Measurements from ENCODE around the gene EMC10. TPM values are rescaled to one million over a fixed set of nuclear protein-coding genes. Genes with fewer than 3 reads are reported as not detected.

EMC10 gene
- total and polyA plus RNA-seq, 8 donors: 72.3 to 157 (median 90.8) TPM

GRCh38 chr19:50535672-50536187 lies 59.4 kb downstream of the EMC10 start:
- H3K9me3 ChIP-seq: peaks cover 0 to 15% of the 10 kb centered on the region in 2 donors
- intact Hi-C loops (cut with DNase I): no loop called here
- H3K4me1 ChIP-seq: no peaks in the 10 kb centered on the region
- H3K36me3 ChIP-seq: no peaks in the 10 kb centered on the region
- no peak overlapping the region for H3K27ac ChIP-seq
- ATAC-seq (no peak), DNase-seq (no peak)
- no peak overlapping the region for H3K4me3 ChIP-seq
- no peak for TF ChIP-seq CTCF (IDR thresholded peaks at IDR 0.05)
- H3K27me3 ChIP-seq: peaks cover 0 to 39% of the 10 kb centered on the region in 2 donors

DNA sequence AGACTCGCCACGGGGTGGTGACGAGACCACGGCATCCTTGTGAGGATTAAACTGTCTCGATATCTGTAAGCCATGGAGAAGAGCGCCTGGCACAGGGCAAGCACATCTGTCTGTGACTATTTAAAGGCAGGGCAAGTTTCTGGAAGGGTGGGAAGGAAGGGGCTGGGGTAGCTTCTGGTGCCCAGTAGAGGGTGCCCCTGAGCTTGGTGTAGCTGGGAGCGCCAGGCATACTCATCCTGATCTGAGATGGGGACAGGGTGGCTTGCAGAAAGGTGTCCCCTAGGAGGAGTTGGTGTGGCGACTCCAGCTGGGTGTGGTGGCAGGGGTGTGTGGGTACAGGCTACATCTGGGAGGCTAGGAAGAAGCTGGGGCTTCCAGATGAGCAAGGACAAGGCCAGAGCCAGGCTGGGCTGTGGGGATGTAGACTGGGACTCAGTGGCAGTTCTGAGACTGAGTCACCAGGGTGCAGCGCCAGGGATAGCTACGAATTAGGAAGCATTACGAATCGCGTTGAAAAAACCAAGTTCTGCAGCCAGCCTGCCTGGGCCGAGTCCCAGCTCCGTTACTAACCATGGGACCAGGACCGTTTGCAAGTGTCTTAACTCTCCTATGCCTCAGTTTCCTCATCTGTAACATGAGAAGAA lies 60.5 kb downstream of the EMC10 start:
- H3K27me3 ChIP-seq: peaks cover 0 to 28% of the 10 kb centered on the region in 2 donors
- intact Hi-C loops (cut with DNase I): no loop called here
- no peak for ATAC-seq
- no peak for DNase-seq
- no peaks in the 10 kb centered on the region for H3K36me3 ChIP-seq
- H3K9me3 ChIP-seq: peaks cover 0 to 15% of the 10 kb centered on the region in 2 donors
- H3K4me3 ChIP-seq: no peak overlapping the region
- H3K4me1 ChIP-seq: no peaks in the 10 kb centered on the region
- no peak overlapping the region for H3K27ac ChIP-seq
- TF ChIP-seq CTCF (IDR thresholded peaks at IDR 0.05): no peak

GRCh38 chr19:50537306-50537685 lies 61.0 kb downstream of the EMC10 start:
- intact Hi-C loops (cut with DNase I): no loop called here
- Histone ChIP-seq H3K27ac (no peak overlapping the region), H3K4me1 (no peaks in the 10 kb centered on the region), H3K27me3 (peaks cover 0 to 27% of the 10 kb centered on the region in 2 donors), H3K9me3 (peaks cover 0 to 13% of the 10 kb centered on the region in 2 donors), H3K4me3 (no peak overlapping the region), H3K36me3 (no peaks in the 10 kb centered on the region)
- DNase-seq (no peak), ATAC-seq (no peak)
- no peak for TF ChIP-seq CTCF (IDR thresholded peaks at IDR 0.05)

- no peak overlapping the region for H3K27ac ChIP-seq
- peak; percentile 96 for ATAC-seq
- H3K4me3 ChIP-seq: no peak overlapping the region
- peak; percentile 71 to 74 for TF ChIP-seq CTCF (IDR thresholded peaks at IDR 0.05)
- DNase-seq: peak in 3 of 4 donors; percentile 71 to 91 (median 75)
- peaks cover 0 to 8% of the 10 kb centered on the region in 2 donors for H3K9me3 ChIP-seq
- no peaks in the 10 kb centered on the region for H3K4me1 ChIP-seq
- peaks cover 0 to 27% of the 10 kb centered on the region in 2 donors for H3K27me3 ChIP-seq
- no peaks in the 10 kb centered on the region for H3K36me3 ChIP-seq
- intact Hi-C loops (cut with DNase I): no loop called here
Observed at GRCh38 chr19:50537769-50538230, 61.5 kb downstream of the EMC10 start.

Other genes starting within 250 kb of the EMC10 start
- gene KCNC3, start 147.1 kb upstream of the EMC10 start, total RNA-seq: 10 to 100 TPM in 1 of 2 donors, 1 to 10 TPM in 1; 8.5 to 14.7 TPM
- 10 to 100 TPM; 20.3 to 29.8 (median 25.3) TPM for gene KCNC3, start 147.1 kb upstream of the EMC10 start, polyA plus RNA-seq (ENCODE audit: insufficient read length in 6 of 6)
- gene NAPSA, start 110.9 kb upstream of the EMC10 start, total RNA-seq: 1,000 to 10,000 TPM; 1,284 to 3,296 TPM
- gene NAPSA, start 110.9 kb upstream of the EMC10 start, polyA plus RNA-seq (ENCODE audit: insufficient read length in 6 of 6): 10 to 100 TPM; 21.2 to 49.3 (median 32.2) TPM
- 10 to 100 TPM; 77.9 to 78.4 TPM for gene NR1H2, start 100.0 kb upstream of the EMC10 start, total RNA-seq
- 10 to 100 TPM; 26.7 to 38.3 (median 31.6) TPM for gene NR1H2, start 100.0 kb upstream of the EMC10 start, polyA plus RNA-seq (ENCODE audit: insufficient read length in 6 of 6)
- gene POLD1, start 92.2 kb upstream of the EMC10 start, total RNA-seq: 10 to 100 TPM; 38.3 to 58.3 TPM
- 10 to 100 TPM; 26.0 to 41.7 (median 34.6) TPM for gene POLD1, start 92.2 kb upstream of the EMC10 start, polyA plus RNA-seq (ENCODE audit: insufficient read length in 6 of 6)
- under 1 TPM; 0.32 to 0.34 TPM for gene SPIB, start 57.6 kb upstream of the EMC10 start, total RNA-seq
- gene SPIB, start 57.6 kb upstream of the EMC10 start, polyA plus RNA-seq (ENCODE audit: insufficient read length in 6 of 6): under 1 TPM; 0.28 to 0.66 (median 0.56) TPM
- gene MYBPC2, start 43.6 kb upstream of the EMC10 start, total RNA-seq: under 1 TPM in 1 of 2 donors, not detected in 1; 0.16 TPM
- gene MYBPC2, start 43.6 kb upstream of the EMC10 start, polyA plus RNA-seq (ENCODE audit: insufficient read length in 6 of 6): under 1 TPM in 5 of 6 donors, not detected in 1; 0.06 to 0.70 (median 0.25) TPM
- 1 to 10 TPM; 2.6 to 4.3 TPM for gene GARIN5A, start 341 bp downstream of the EMC10 start, total RNA-seq
- 1 to 10 TPM; 3.4 to 5.4 (median 4.2) TPM for gene GARIN5A, start 341 bp downstream of the EMC10 start, polyA plus RNA-seq (ENCODE audit: insufficient read length in 6 of 6)
- gene JOSD2, start 34.7 kb downstream of the EMC10 start, total RNA-seq: 10 to 100 TPM; 44.1 to 52.0 TPM
- gene JOSD2, start 34.7 kb downstream of the EMC10 start, polyA plus RNA-seq (ENCODE audit: insufficient read length in 6 of 6): 10 to 100 TPM; 16.0 to 27.2 (median 19.5) TPM
- gene ASPDH, start 37.4 kb downstream of the EMC10 start, total RNA-seq: not detected
- 1 to 10 TPM in 5 of 6 donors, under 1 TPM in 1; 0.74 to 2.6 (median 1.3) TPM for gene ASPDH, start 37.4 kb downstream of the EMC10 start, polyA plus RNA-seq (ENCODE audit: insufficient read length in 6 of 6)
- gene LRRC4B, start 91.9 kb downstream of the EMC10 start, total RNA-seq: 1 to 10 TPM; 2.8 to 3.2 TPM
- 10 to 100 TPM in 5 of 6 donors, 1 to 10 TPM in 1; 9.0 to 14.3 (median 11.1) TPM for gene LRRC4B, start 91.9 kb downstream of the EMC10 start, polyA plus RNA-seq (ENCODE audit: insufficient read length in 6 of 6)
- 1 to 10 TPM in 1 of 2 donors, under 1 TPM in 1; 0.12 to 1.5 TPM for gene SYT3, start 163.4 kb downstream of the EMC10 start, total RNA-seq
- under 1 TPM; 0.08 to 0.92 (median 0.26) TPM for gene SYT3, start 163.4 kb downstream of the EMC10 start, polyA plus RNA-seq (ENCODE audit: insufficient read length in 6 of 6)
- gene C19orf81, start 172.9 kb downstream of the EMC10 start, total RNA-seq: 1 to 10 TPM in 1 of 2 donors, not detected in 1; 2.2 TPM
- not detected for gene C19orf81, start 172.9 kb downstream of the EMC10 start, polyA plus RNA-seq (ENCODE audit: insufficient read length in 6 of 6)
- 1 to 10 TPM in 1 of 2 donors, under 1 TPM in 1; 0.21 to 1.4 TPM for gene SHANK1, start 243.3 kb downstream of the EMC10 start, total RNA-seq
- 1 to 10 TPM; 4.2 to 7.5 (median 5.6) TPM for gene SHANK1, start 243.3 kb downstream of the EMC10 start, polyA plus RNA-seq (ENCODE audit: insufficient read length in 6 of 6)
- 10 to 100 TPM; 13.7 to 49.1 TPM for gene CLEC11A, start 246.9 kb downstream of the EMC10 start, total RNA-seq
- gene CLEC11A, start 246.9 kb downstream of the EMC10 start, polyA plus RNA-seq (ENCODE audit: insufficient read length in 6 of 6): 10 to 100 TPM; 37.7 to 44.7 (median 40.3) TPM